SK-N-SH (cell line): ENCODE results near the gene CSRNP2. TPM values are rescaled to one million over a fixed set of nuclear protein-coding genes. Genes with fewer than 3 reads are reported as not detected.

Experiments
- CTCF ChIA-PET: fragments of 300-600, 350-600 bp; formaldehyde crosslinking; extraction: SDS; loops from one replicate; lab custom pipeline; 2021; lab: Yijun Ruan, JAX
- POLR2A ChIA-PET: fragments of 350-600 bp; sonication (Branson Sonifier 250); formaldehyde crosslinking; extraction: SDS; loops from one replicate; lab custom pipeline; 2020; ENCODE audit warnings: antibody characterized with exemption, inconsistent platforms; lab: Yijun Ruan, JAX
- DNase-seq: peaks from one replicate; pipeline ENCODE4 v3.0.0; 2012
- H2AFZ ChIP-seq: fragments of 200-600 bp; sonication (generic); 2 replicates; pipeline ENCODE4 v1.8.1; 2016; ENCODE audit warnings: antibody characterized with exemption, mild to moderate bottlenecking, low read depth
- H3F3A ChIP-seq: fragments of 200-600 bp; sonication (generic); replicated peaks from 2 replicates; pipeline ENCODE3; 2016; ENCODE audit warnings: antibody characterized with exemption, mild to moderate bottlenecking; ENCODE audit not compliant: insufficient read depth
- H3K27ac ChIP-seq, 2 experiments: fragments of 200-500 bp in 1 of 2; fragments of 200-600 bp in 1 of 2; sonication (Bioruptor generic) in 1 of 2; sonication (generic), shearing (Covaris generic) in 1 of 2; 2 replicates each; pipeline versions ENCODE4 v1.5.1 to v1.6.1; 2014 to 2016; ENCODE audit warnings: low read depth in 2 of 2, inconsistent platforms in 1 of 2, low read length in 1 of 2, mild to moderate bottlenecking in 1 of 2, mixed read lengths in 1 of 2
- H3K27me3 ChIP-seq: fragments of 200-600 bp; sonication (generic), shearing (Covaris generic); 2 replicates; pipeline ENCODE4 v1.6.1; 2016; ENCODE audit warnings: mixed run types; ENCODE audit not compliant: insufficient read depth
- H3K36me3 ChIP-seq, 2 experiments: fragments of 200-500 bp in 1 of 2; fragments of 200-600 bp in 1 of 2; sonication (Bioruptor generic) in 1 of 2; sonication (generic) in 1 of 2; replicated peaks in 1 of 2; 2 replicates each; pipeline versions ENCODE3 to v1.5.1; 2014 to 2016; ENCODE audit warnings: low read length in 1 of 2, mild to moderate bottlenecking in 1 of 2; ENCODE audit not compliant: insufficient read depth in 2 of 2, control insufficient read depth in 1 of 2
- H3K4me1 ChIP-seq, 2 experiments: fragments of 200-500 bp in 1 of 2; fragments of 200-600 bp in 1 of 2; sonication (Bioruptor generic) in 1 of 2; sonication (generic), shearing (Covaris generic) in 1 of 2; 2 replicates each; pipeline versions ENCODE4 v1.5.1 to v1.6.1; 2014 to 2016; ENCODE audit warnings: low read depth in 1 of 2, low read length in 1 of 2, mixed run types in 1 of 2; ENCODE audit not compliant: insufficient read depth in 2 of 2, control insufficient read depth in 1 of 2
- H3K4me2 ChIP-seq: fragments of 200-600 bp; sonication (generic), shearing (Covaris generic); 2 replicates; pipeline ENCODE4 v1.6.1; 2017; ENCODE audit warnings: mixed run types
- H3K4me3 ChIP-seq, 2 experiments: fragments of 200-500 bp in 1 of 2; fragments of 200-600 bp in 1 of 2; sonication (Bioruptor generic) in 1 of 2; sonication (generic), shearing (Covaris generic) in 1 of 2; 2 replicates each; pipeline versions ENCODE4 v1.5.1 to v1.8.1; 2014 to 2016; ENCODE audit warnings: low read depth in 2 of 2, inconsistent platforms in 1 of 2, low read length in 1 of 2, mild to moderate bottlenecking in 1 of 2, mixed read lengths in 1 of 2, moderate library complexity in 1 of 2
- H3K79me2 ChIP-seq: fragments of 200-600 bp; sonication (generic); 2 replicates; pipeline ENCODE4 v1.8.1; 2017; ENCODE audit warnings: mild to moderate bottlenecking; ENCODE audit not compliant: insufficient read depth
- H3K9ac ChIP-seq: fragments of 200-600 bp; sonication (generic); 2 replicates; pipeline ENCODE4 v1.6.1; 2017; ENCODE audit warnings: mixed run types
- H3K9me2 ChIP-seq: fragments of 200-600 bp; sonication (generic); 2 replicates; pipeline ENCODE4 v1.6.1; 2017; ENCODE audit warnings: mixed run types
- H3K9me3 ChIP-seq: fragments of 200-600 bp; sonication (generic); 2 replicates; pipeline ENCODE4 v1.6.1; 2017; ENCODE audit warnings: mixed run types, mild to moderate bottlenecking, moderate library complexity
- H4K20me1 ChIP-seq: fragments of 200-600 bp; sonication (generic); 2 replicates; pipeline ENCODE4 v1.6.1; 2017; ENCODE audit warnings: mild to moderate bottlenecking, mixed run types; ENCODE audit not compliant: insufficient read depth
- CHD2 ChIP-seq: fragments of 150-350 bp; IDR thresholded peaks from 2 replicates; pipeline ENCODE4 v1.6.1; 2018; ENCODE audit warnings: low read length; ENCODE audit not compliant: partially characterized antibody
- CTCF ChIP-seq: fragments of 200-600 bp; sonication (generic); IDR thresholded peaks from 2 replicates; pipeline ENCODE4 v1.6.1; 2017; ENCODE audit warnings: antibody characterized with exemption, mild to moderate bottlenecking, moderate library complexity
- EP300 ChIP-seq, 2 experiments: IDR thresholded peaks; 2 replicates each; pipeline versions ENCODE4 v1.4.0 to v1.6.1; 2012; ENCODE audit warnings: borderline replicate concordance in 1 of 2, low read depth in 1 of 2, low read length in 1 of 2
- FOSL2 ChIP-seq: IDR thresholded peaks from 2 replicates; pipeline ENCODE4 v1.4.0; 2012; ENCODE audit warnings: low read depth, mild to moderate bottlenecking, moderate library complexity, borderline replicate concordance
- FOXM1 ChIP-seq: IDR thresholded peaks from 2 replicates; pipeline ENCODE4 v1.4.0; 2012; ENCODE audit warnings: low read depth, mild to moderate bottlenecking
- JUND ChIP-seq: IDR thresholded peaks from 2 replicates; pipeline ENCODE4 v1.4.0; 2012
- MEF2A ChIP-seq: IDR thresholded peaks from 2 replicates; pipeline ENCODE4 v1.4.0; 2012; ENCODE audit warnings: low read depth, borderline replicate concordance
- MXI1 ChIP-seq: IDR thresholded peaks from 2 replicates; pipeline ENCODE4 v1.6.1; 2012; ENCODE audit warnings: mild to moderate bottlenecking, low read depth, low read length, improper control_type of control experiment
- NFIC ChIP-seq: IDR thresholded peaks from 2 replicates; pipeline ENCODE4 v1.4.0; 2012; ENCODE audit warnings: borderline replicate concordance
- POLR2AphosphoS5 ChIP-seq: IDR thresholded peaks from 2 replicates; pipeline ENCODE4 v1.6.1; 2012; ENCODE audit warnings: low read depth, low read length
- RAD21 ChIP-seq: IDR thresholded peaks from 2 replicates; pipeline ENCODE4 v1.6.1; 2012; ENCODE audit warnings: mild to moderate bottlenecking, low read length
- RFX5 ChIP-seq: IDR thresholded peaks from 2 replicates; pipeline ENCODE4 v1.6.1; 2012; ENCODE audit warnings: mild to moderate bottlenecking, improper control_type of control experiment, low read length
- SMC3 ChIP-seq: IDR thresholded peaks from 2 replicates; pipeline ENCODE4 v1.6.1; 2012; ENCODE audit warnings: low read depth, low read length, improper control_type of control experiment
- TAF1 ChIP-seq: IDR thresholded peaks from 2 replicates; pipeline ENCODE4 v1.6.1; 2012; ENCODE audit warnings: low read depth, mild to moderate bottlenecking, low read length, moderate library complexity, borderline replicate concordance
- TEAD4 ChIP-seq: IDR thresholded peaks from 2 replicates; pipeline ENCODE4 v1.4.0; 2012; ENCODE audit warnings: mild to moderate bottlenecking, borderline replicate concordance; ENCODE audit not compliant: insufficient read depth
- USF2 ChIP-seq: fragments of 150-350 bp; IDR thresholded peaks from 2 replicates; pipeline ENCODE4 v1.6.1; 2017; ENCODE audit warnings: antibody characterized with exemption, low read length, low read depth, borderline replicate concordance
- YY1 ChIP-seq: IDR thresholded peaks from 2 replicates; pipeline ENCODE4 v1.4.0; 2012; ENCODE audit warnings: low read depth, mild to moderate bottlenecking
- WGBS: methylation state at CpG from one replicate; pipeline ENCODE4 v1.1.6; 2017; ENCODE audit warnings: low lambda C conversion rate; 5-methylcytosine and 5-hydroxymethylcytosine counted together
- polyA plus RNA-seq, 3 experiments: library from polyadenylated mRNA; depleted of rRNA; stranded (reverse); fragments of >200 nt; gene quantifications; 2 replicates each; pipeline ENCODE4 v1.2.3, GENCODE V29; 2012

CSRNP2 gene
- polyA plus RNA-seq, 1 of the 3 experiments (the other 2 are of a cell fraction): 18.7 TPM

- TF ChIP-seq USF2: no peak
- TF ChIP-seq EP300 (IDR thresholded peaks at IDR 0.05; ENCODE audit: borderline replicate concordance in 1 of 2, low read depth in 1 of 2, low read length in 1 of 2): no peak
- no peak for TF ChIP-seq RFX5
- no peak for TF ChIP-seq MXI1
- TF ChIP-seq CHD2: no peak
- no peak for TF ChIP-seq NFIC
- TF ChIP-seq YY1: no peak
- TF ChIP-seq TEAD4: no peak
- TF ChIP-seq JUND: no peak
- no peak for TF ChIP-seq TAF1
- TF ChIP-seq FOXM1: no peak
- TF ChIP-seq MEF2A: no peak
- TF ChIP-seq FOSL2: no peak
- peak; percentile 48 for TF ChIP-seq RAD21
- peak; percentile 25; the same call in 1 of the 2 replicates for TF ChIP-seq SMC3
- no peak for TF ChIP-seq POLR2AphosphoS5
- TF ChIP-seq CTCF: peak; percentile 39; the same call in 1 of the 2 replicates
- no peak overlapping the region for H3K27ac ChIP-seq
- H3K4me3 ChIP-seq: no peak overlapping the region
- no peak overlapping the region for H3K4me2 ChIP-seq
- no peak for DNase-seq
- H3F3A ChIP-seq: no peaks in the 10 kb centered on the region
- WGBS: 60% methylated on average over 9 of the region's 9 CpGs
- H3K9ac ChIP-seq: no peak overlapping the region
- H4K20me1 ChIP-seq: no peaks in the 10 kb centered on the region
- ChIA-PET POLR2A (no interaction called here), CTCF (interaction anchor here (0.8 to 2.5 kb wide), 6 partner anchors 12 to 263 kb away, joined by 3 to 11 read pairs (median 3); partner anchors contain the start of gene ATF1)
- H3K4me1 ChIP-seq: peaks cover 0 to 4% of the 10 kb centered on the region in 2 experiments; a peak in 2 of 4 replicates
- H3K79me2 ChIP-seq: peaks cover 29% of the 10 kb centered on the region
- no peaks in the 10 kb centered on the region for H3K9me3 ChIP-seq
- H2AFZ ChIP-seq: no peak overlapping the region; the same call in 1 of the 2 replicates
- H3K27me3 ChIP-seq: no peaks in the 10 kb centered on the region
- no peaks in the 10 kb centered on the region for H3K9me2 ChIP-seq
- H3K36me3 ChIP-seq: no peaks in the 10 kb centered on the region
These were observed 55.1 kb downstream of the CSRNP2 start for GRCh38 chr12:51028126-51028812.
